Measurements from ENCODE around the gene ST6GALNAC2.

ST6GALNAC2 gene

DNA sequence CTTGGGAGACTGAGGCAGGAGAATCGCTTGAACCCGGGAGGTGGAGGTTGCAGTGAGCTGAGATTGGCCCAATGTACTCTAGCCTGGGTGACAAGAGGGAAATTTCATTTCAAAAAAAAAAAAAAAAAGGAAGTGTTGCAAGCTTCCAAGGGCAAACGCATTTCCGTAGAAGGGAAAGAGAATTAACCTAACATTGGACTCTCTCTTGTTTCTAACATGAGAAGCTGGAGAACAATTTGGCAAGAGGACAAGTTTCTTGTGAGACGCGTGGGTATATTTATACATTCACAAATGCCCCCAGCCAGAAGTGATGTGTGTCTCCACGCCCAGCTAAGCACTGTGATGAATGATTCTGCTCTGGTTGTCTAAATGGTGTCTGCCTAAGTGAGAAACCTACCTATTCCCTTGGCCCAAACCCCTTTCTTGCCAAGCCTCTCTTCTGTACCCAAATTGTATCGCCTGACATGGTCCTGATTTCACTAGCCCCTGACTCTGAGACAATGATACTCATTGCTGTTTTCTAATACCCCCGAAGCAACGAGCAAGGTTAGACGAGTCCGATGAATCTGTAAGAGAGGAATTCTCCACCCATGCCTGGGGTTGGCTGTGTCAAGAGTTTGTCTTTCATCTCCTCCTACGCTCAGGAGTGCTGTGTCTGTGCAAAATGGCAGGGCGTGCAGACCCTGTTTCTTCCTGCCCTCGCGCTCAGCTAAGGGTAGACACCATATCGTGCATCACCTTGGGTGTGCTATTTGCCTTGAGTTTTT, 14.2 kb upstream of the ST6GALNAC2 start:
- no peak overlapping the region for H3K4me3 ChIP-seq (ENCODE audit: low read length in 2 of 2)
- H3K9ac ChIP-seq (ENCODE audit: low read depth in 1 of 2, low read length in 2 of 2) = no peak overlapping the region
- no peaks in the 10 kb centered on the region for H3K36me3 ChIP-seq (ENCODE audit: control insufficient read depth in 2 of 2, insufficient read depth in 2 of 2, low read length in 2 of 2)
- no peaks in the 10 kb centered on the region for H3K27me3 ChIP-seq (ENCODE audit: control insufficient read depth in 2 of 2, insufficient read depth in 2 of 2, low read length in 2 of 2)
- H3K4me1 ChIP-seq (ENCODE audit: control insufficient read depth in 2 of 2, insufficient read depth in 2 of 2, low read length in 2 of 2) = no peaks in the 10 kb centered on the region
- H3K9me3 ChIP-seq (ENCODE audit: control insufficient read depth in 2 of 2, low read length in 2 of 2) = no peaks in the 10 kb centered on the region
- H3K27ac ChIP-seq (ENCODE audit: low read depth in 2 of 2, low read length in 2 of 2) = no peak overlapping the region

DNA sequence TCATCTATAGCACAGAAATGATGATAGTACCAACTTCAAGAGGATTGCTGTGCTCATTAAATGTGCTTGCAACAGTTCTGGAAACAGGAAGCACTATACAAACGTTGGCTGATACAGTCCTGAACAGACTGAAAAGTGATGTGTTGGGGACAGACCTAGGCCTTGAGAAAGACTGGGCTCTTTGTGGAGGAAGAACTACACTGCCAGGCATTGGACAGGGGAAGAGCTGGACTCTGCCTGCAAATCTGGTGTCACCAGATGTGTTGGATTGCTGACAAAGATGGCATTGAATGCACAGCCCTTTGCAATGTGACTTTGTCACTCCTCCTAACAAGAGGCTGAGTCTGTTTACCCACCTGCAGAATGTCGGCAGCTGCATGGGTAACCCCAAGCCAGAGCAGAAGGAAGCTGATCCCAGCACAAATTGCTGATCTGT, 12.4 kb upstream of the ST6GALNAC2 start:
- Histone ChIP-seq H3K27ac (ENCODE audit: low read depth in 2 of 2, low read length in 2 of 2) (no peak overlapping the region), H3K4me3 (ENCODE audit: low read length in 2 of 2) (no peak overlapping the region), H3K9ac (ENCODE audit: low read depth in 1 of 2, low read length in 2 of 2) (no peak overlapping the region), H3K36me3 (ENCODE audit: control insufficient read depth in 2 of 2, insufficient read depth in 2 of 2, low read length in 2 of 2) (no peaks in the 10 kb centered on the region), H3K4me1 (ENCODE audit: control insufficient read depth in 2 of 2, insufficient read depth in 2 of 2, low read length in 2 of 2) (no peaks in the 10 kb centered on the region), H3K27me3 (ENCODE audit: control insufficient read depth in 2 of 2, insufficient read depth in 2 of 2, low read length in 2 of 2) (no peaks in the 10 kb centered on the region), H3K9me3 (ENCODE audit: control insufficient read depth in 2 of 2, low read length in 2 of 2) (no peaks in the 10 kb centered on the region)

- H3K36me3 ChIP-seq (ENCODE audit: control insufficient read depth in 2 of 2, insufficient read depth in 2 of 2, low read length in 2 of 2) = no peaks in the 10 kb centered on the region
- H3K4me1 ChIP-seq (ENCODE audit: control insufficient read depth in 2 of 2, insufficient read depth in 2 of 2, low read length in 2 of 2) = no peaks in the 10 kb centered on the region
- no peaks in the 10 kb centered on the region for H3K9me3 ChIP-seq (ENCODE audit: control insufficient read depth in 2 of 2, low read length in 2 of 2)
- no peaks in the 10 kb centered on the region for H3K27me3 ChIP-seq (ENCODE audit: control insufficient read depth in 2 of 2, insufficient read depth in 2 of 2, low read length in 2 of 2)
- H3K9ac ChIP-seq (ENCODE audit: low read depth in 1 of 2, low read length in 2 of 2) = no peak overlapping the region
- H3K4me3 ChIP-seq (ENCODE audit: low read length in 2 of 2) = no peak overlapping the region
- H3K27ac ChIP-seq (ENCODE audit: low read depth in 2 of 2, low read length in 2 of 2) = no peak overlapping the region
Measured at GRCh38 chr17:76597156-76598003, 11.7 kb upstream of the ST6GALNAC2 start.

DNA sequence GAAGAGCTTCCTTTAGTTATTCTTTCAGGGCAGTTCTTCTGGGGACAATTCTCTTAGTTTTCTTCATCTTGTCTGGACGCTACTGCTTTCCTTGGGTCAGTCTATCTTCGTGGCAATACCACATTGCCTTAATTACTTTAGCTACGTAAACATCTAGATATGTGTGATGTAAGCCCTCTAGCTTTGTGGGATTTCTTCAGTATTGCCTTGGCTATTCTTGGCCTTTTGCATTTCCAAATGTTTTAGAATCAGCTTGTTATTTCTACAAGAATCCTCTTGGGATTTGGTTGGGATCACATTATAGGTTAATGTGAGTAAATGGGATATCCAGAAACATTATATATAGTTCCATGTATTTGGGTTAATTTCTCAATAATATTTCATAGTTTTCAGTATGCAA, 9.0 kb upstream of the ST6GALNAC2 start:
- no peaks in the 10 kb centered on the region for H3K36me3 ChIP-seq (ENCODE audit: control insufficient read depth in 2 of 2, insufficient read depth in 2 of 2, low read length in 2 of 2)
- H3K4me1 ChIP-seq (ENCODE audit: control insufficient read depth in 2 of 2, insufficient read depth in 2 of 2, low read length in 2 of 2) = no peaks in the 10 kb centered on the region
- no peaks in the 10 kb centered on the region for H3K9me3 ChIP-seq (ENCODE audit: control insufficient read depth in 2 of 2, low read length in 2 of 2)
- no peak overlapping the region for H3K4me3 ChIP-seq (ENCODE audit: low read length in 2 of 2)
- no peak overlapping the region for H3K27ac ChIP-seq (ENCODE audit: low read depth in 2 of 2, low read length in 2 of 2)
- no peak overlapping the region for H3K9ac ChIP-seq (ENCODE audit: low read depth in 1 of 2, low read length in 2 of 2)
- peaks cover 0 to under 1% of the 10 kb centered on the region in 2 donors for H3K27me3 ChIP-seq (ENCODE audit: control insufficient read depth in 2 of 2, insufficient read depth in 2 of 2, low read length in 2 of 2)

- Histone ChIP-seq H3K27me3 (ENCODE audit: control insufficient read depth in 2 of 2, insufficient read depth in 2 of 2, low read length in 2 of 2) (peaks cover 2 to 3% of the 10 kb centered on the region in 2 donors), H3K4me1 (ENCODE audit: control insufficient read depth in 2 of 2, insufficient read depth in 2 of 2, low read length in 2 of 2) (no peaks in the 10 kb centered on the region), H3K9me3 (ENCODE audit: control insufficient read depth in 2 of 2, low read length in 2 of 2) (no peaks in the 10 kb centered on the region), H3K27ac (ENCODE audit: low read depth in 2 of 2, low read length in 2 of 2) (no peak overlapping the region), H3K9ac (ENCODE audit: low read depth in 1 of 2, low read length in 2 of 2) (no peak overlapping the region), H3K4me3 (ENCODE audit: low read length in 2 of 2) (no peak overlapping the region), H3K36me3 (ENCODE audit: control insufficient read depth in 2 of 2, insufficient read depth in 2 of 2, low read length in 2 of 2) (no peaks in the 10 kb centered on the region)
Measured at GRCh38 chr17:76593959-76594358, 8.3 kb upstream of the ST6GALNAC2 start.

GRCh38 chr17:76593384-76593826, 7.7 kb upstream of the ST6GALNAC2 start:
- Histone ChIP-seq H3K9me3 (ENCODE audit: control insufficient read depth in 2 of 2, low read length in 2 of 2) (no peaks in the 10 kb centered on the region), H3K4me3 (ENCODE audit: low read length in 2 of 2) (no peak overlapping the region), H3K36me3 (ENCODE audit: control insufficient read depth in 2 of 2, insufficient read depth in 2 of 2, low read length in 2 of 2) (no peaks in the 10 kb centered on the region), H3K9ac (ENCODE audit: low read depth in 1 of 2, low read length in 2 of 2) (no peak overlapping the region), H3K4me1 (ENCODE audit: control insufficient read depth in 2 of 2, insufficient read depth in 2 of 2, low read length in 2 of 2) (no peaks in the 10 kb centered on the region), H3K27ac (ENCODE audit: low read depth in 2 of 2, low read length in 2 of 2) (no peak overlapping the region), H3K27me3 (ENCODE audit: control insufficient read depth in 2 of 2, insufficient read depth in 2 of 2, low read length in 2 of 2) (peaks cover 3 to 5% of the 10 kb centered on the region in 2 donors)

GRCh38 chr17:76588182-76588581, 2.5 kb upstream of the ST6GALNAC2 start:
- peaks cover 3 to 11% of the 10 kb centered on the region in 2 donors for H3K4me1 ChIP-seq (ENCODE audit: control insufficient read depth in 2 of 2, insufficient read depth in 2 of 2, low read length in 2 of 2)

GRCh38 chr17:76586741-76587487, 1.3 kb upstream of the ST6GALNAC2 start:
- no peak overlapping the region for H3K27ac ChIP-seq (ENCODE audit: low read depth in 2 of 2, low read length in 2 of 2)
- peaks cover 20 to 29% of the 10 kb centered on the region in 2 donors for H3K27me3 ChIP-seq (ENCODE audit: control insufficient read depth in 2 of 2, insufficient read depth in 2 of 2, low read length in 2 of 2)
- no peaks in the 10 kb centered on the region for H3K36me3 ChIP-seq (ENCODE audit: control insufficient read depth in 2 of 2, insufficient read depth in 2 of 2, low read length in 2 of 2)
- no peak overlapping the region for H3K9ac ChIP-seq (ENCODE audit: low read depth in 1 of 2, low read length in 2 of 2)
- H3K4me1 ChIP-seq (ENCODE audit: control insufficient read depth in 2 of 2, insufficient read depth in 2 of 2, low read length in 2 of 2) = peaks cover 3 to 11% of the 10 kb centered on the region in 2 donors
- H3K9me3 ChIP-seq (ENCODE audit: control insufficient read depth in 2 of 2, low read length in 2 of 2) = no peaks in the 10 kb centered on the region
- no peak overlapping the region for H3K4me3 ChIP-seq (ENCODE audit: low read length in 2 of 2)

More at GRCh38 chr17:76588182-76588581, 2.5 kb upstream of the ST6GALNAC2 start:
- Histone ChIP-seq H3K36me3 (ENCODE audit: control insufficient read depth in 2 of 2, insufficient read depth in 2 of 2, low read length in 2 of 2) (no peaks in the 10 kb centered on the region), H3K4me3 (ENCODE audit: low read length in 2 of 2) (no peak overlapping the region), H3K27ac (ENCODE audit: low read depth in 2 of 2, low read length in 2 of 2) (no peak overlapping the region), H3K9me3 (ENCODE audit: control insufficient read depth in 2 of 2, low read length in 2 of 2) (no peaks in the 10 kb centered on the region), H3K9ac (ENCODE audit: low read depth in 1 of 2, low read length in 2 of 2) (no peak overlapping the region), H3K27me3 (ENCODE audit: control insufficient read depth in 2 of 2, insufficient read depth in 2 of 2, low read length in 2 of 2) (peaks cover 20 to 29% of the 10 kb centered on the region in 2 donors)

DNA sequence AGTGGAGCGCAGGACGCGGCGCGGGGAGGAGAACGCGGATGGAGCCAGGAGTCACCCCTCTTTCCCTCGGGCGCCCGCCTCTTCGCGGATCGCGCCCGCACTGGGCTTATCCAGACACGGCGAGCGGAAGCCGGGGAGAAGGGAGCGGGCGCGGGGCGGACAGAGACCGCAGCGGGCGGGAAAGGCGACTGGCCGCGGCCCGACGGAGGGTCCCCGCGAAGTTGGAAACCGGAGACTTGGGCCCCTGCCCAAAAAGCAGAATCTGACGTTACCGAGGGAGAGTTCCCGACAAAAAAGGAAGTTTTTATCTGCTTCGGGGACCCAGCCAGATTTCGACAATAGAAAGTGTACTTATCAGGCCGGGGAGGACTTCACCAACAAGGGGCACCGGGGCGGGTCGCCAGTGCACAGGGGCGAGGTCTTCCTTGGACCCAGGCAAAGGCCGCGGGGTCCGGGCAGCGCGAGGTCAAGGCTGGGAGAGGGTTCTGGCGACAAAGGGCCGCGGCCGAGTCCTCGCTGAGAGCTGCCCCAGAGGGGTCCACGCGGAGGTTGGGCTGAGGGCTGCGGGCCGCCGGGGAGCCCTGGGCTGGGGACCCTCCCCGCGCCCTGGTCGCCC, 519 bp downstream of the ST6GALNAC2 start:
- peak overlapping the region; percentile 70 to 71 for H3K4me3 ChIP-seq (ENCODE audit: low read length in 2 of 2)
- H3K27ac ChIP-seq (ENCODE audit: low read depth in 2 of 2, low read length in 2 of 2) = peak overlapping the region; percentile 23 to 34
- no peaks in the 10 kb centered on the region for H3K36me3 ChIP-seq (ENCODE audit: control insufficient read depth in 2 of 2, insufficient read depth in 2 of 2, low read length in 2 of 2)
- H3K4me1 ChIP-seq (ENCODE audit: control insufficient read depth in 2 of 2, insufficient read depth in 2 of 2, low read length in 2 of 2) = peaks cover 3 to 11% of the 10 kb centered on the region in 2 donors
- peak overlapping the region; percentile 32 to 59 for H3K9ac ChIP-seq (ENCODE audit: low read depth in 1 of 2, low read length in 2 of 2)
- H3K27me3 ChIP-seq (ENCODE audit: control insufficient read depth in 2 of 2, insufficient read depth in 2 of 2, low read length in 2 of 2) = peaks cover 20 to 29% of the 10 kb centered on the region in 2 donors
- H3K9me3 ChIP-seq (ENCODE audit: control insufficient read depth in 2 of 2, low read length in 2 of 2) = no peaks in the 10 kb centered on the region
